ENCODE results near the gene MRPL52. TPM values are rescaled to one million over a fixed set of nuclear protein-coding genes. Genes with fewer than 3 reads are reported as not detected.

Gene MRPL52
- total RNA-seq, 2 experiments from 2014 or later = 93.9 to 97.3 TPM

GRCh38 chr14:22877000-22877501, 47.4 kb downstream of the MRPL52 start:
- ChIA-PET CTCF (interaction anchor here (6.7 kb wide), 1 partner anchor 9 kb away, joined by 152 read pairs; the partner anchor contains the start of gene REM2), POLR2A (no interaction called here)
- no peaks in the 10 kb centered on the region for H3K9me3 Mint-ChIP-seq (ENCODE audit: insufficient read depth)
- peaks cover 15% of the 10 kb centered on the region for H3K4me1 Mint-ChIP-seq (ENCODE audit: low read depth)
- peaks cover 4% of the 10 kb centered on the region for H3K27me3 Mint-ChIP-seq (ENCODE audit: low read depth)
- peaks cover 47% of the 10 kb centered on the region for H3K36me3 Mint-ChIP-seq (ENCODE audit: low read depth)
- ATAC-seq (no peak), DNase-seq (no peak)
- H3K4me3 Mint-ChIP-seq = no peak overlapping the region
- H3K27ac Mint-ChIP-seq = no peak overlapping the region

- CTCF ChIA-PET = no interaction called here
These were observed 48.9 kb downstream of the MRPL52 start for GRCh38 chr14:22878271-22879246.

GRCh38 chr14:22882064-22882463, 52.4 kb downstream of the MRPL52 start:
- H3K36me3 Mint-ChIP-seq (ENCODE audit: low read depth) = peaks cover 18% of the 10 kb centered on the region
- POLR2A ChIA-PET = interaction anchor here (0.6 to 2.8 kb wide), 5 partner anchors 8 to 1023 kb away, joined by 3 to 10 read pairs (median 3); no protein-coding TSS in a partner anchor
- H3K4me3 Mint-ChIP-seq = no peak overlapping the region
- no peaks in the 10 kb centered on the region for H3K9me3 Mint-ChIP-seq (ENCODE audit: insufficient read depth)
- ATAC-seq = no peak
- H3K27me3 Mint-ChIP-seq (ENCODE audit: low read depth) = peaks cover 29% of the 10 kb centered on the region
- DNase-seq = no peak
- CTCF ChIA-PET = interaction anchor here (0.8 to 11.0 kb wide), 16 partner anchors 8 to 326 kb away, joined by 3 to 152 read pairs (median 3); partner anchors contain the start of genes LRP10, PRMT5 and RBM23
- H3K4me1 Mint-ChIP-seq (ENCODE audit: low read depth) = peaks cover 13% of the 10 kb centered on the region
- no peak overlapping the region for H3K27ac Mint-ChIP-seq

More at GRCh38 chr14:22878271-22879246, 48.9 kb downstream of the MRPL52 start:
- peaks cover 5% of the 10 kb centered on the region for H3K4me1 Mint-ChIP-seq (ENCODE audit: low read depth)
- H3K27me3 Mint-ChIP-seq (ENCODE audit: low read depth) = peaks cover 12% of the 10 kb centered on the region
- H3K4me3 Mint-ChIP-seq = no peak overlapping the region
- DNase-seq (no peak), ATAC-seq (no peak)
- no peak overlapping the region for H3K27ac Mint-ChIP-seq
- H3K9me3 Mint-ChIP-seq (ENCODE audit: insufficient read depth) = no peaks in the 10 kb centered on the region
- POLR2A ChIA-PET = no interaction called here
- H3K36me3 Mint-ChIP-seq (ENCODE audit: low read depth) = peaks cover 41% of the 10 kb centered on the region

- Mint-ChIP-seq H3K27ac (no peak overlapping the region), H3K4me3 (no peak overlapping the region), H3K36me3 (ENCODE audit: low read depth) (peaks cover 15% of the 10 kb centered on the region), H3K9me3 (ENCODE audit: insufficient read depth) (no peaks in the 10 kb centered on the region), H3K27me3 (ENCODE audit: low read depth) (peaks cover 29% of the 10 kb centered on the region), H3K4me1 (ENCODE audit: low read depth) (peaks cover 19% of the 10 kb centered on the region)
- CTCF ChIA-PET = interaction anchor here (0.8 to 11.0 kb wide), 11 partner anchors 9 to 312 kb away, joined by 3 to 152 read pairs (median 4); partner anchors contain the start of genes LRP10, PRMT5 and RBM23
- ATAC-seq (no peak), DNase-seq (no peak)
- POLR2A ChIA-PET = interaction anchor here (0.6 to 2.8 kb wide), 6 partner anchors 8 to 1024 kb away, joined by 3 to 10 read pairs (median 3); no protein-coding TSS in a partner anchor
These were observed 53.0 kb downstream of the MRPL52 start for GRCh38 chr14:22882529-22883172.

GRCh38 chr14:22883173-22883976, 53.7 kb downstream of the MRPL52 start, which contains the start of gene REM2:
Gene REM2 (plus strand): TSS chr14:22883222. CDS start chr14:22883288, 66 bp downstream.
- Mint-ChIP-seq H3K27me3 (ENCODE audit: low read depth) (peaks cover 29% of the 10 kb centered on the region), H3K27ac (no peak within 1 kb of the TSS), H3K9me3 (ENCODE audit: insufficient read depth) (no peaks in the 10 kb centered on the region), H3K4me1 (ENCODE audit: low read depth) (peaks cover 26% of the 10 kb centered on the region), H3K4me3 (no peak within 1 kb of the TSS), H3K36me3 (ENCODE audit: low read depth) (peaks cover 8% of the 10 kb centered on the region)
- ChIA-PET CTCF (interaction anchor here (0.9 to 11.0 kb wide), 8 partner anchors 10 to 175 kb away, joined by 3 to 152 read pairs (median 5); partner anchors contain the start of genes CDH24, LRP10 and PRMT5), POLR2A (interaction anchor here (1.4 to 2.8 kb wide), 3 partner anchors 11 to 12 kb away, joined by 3 to 10 read pairs (median 7); no protein-coding TSS in a partner anchor)
- no peak for DNase-seq
- no peak for ATAC-seq

- Mint-ChIP-seq H3K4me3 (no peak overlapping the region), H3K36me3 (ENCODE audit: low read depth) (peaks cover 3% of the 10 kb centered on the region), H3K27me3 (ENCODE audit: low read depth) (peaks cover 29% of the 10 kb centered on the region), H3K4me1 (ENCODE audit: low read depth) (peaks cover 29% of the 10 kb centered on the region), H3K9me3 (ENCODE audit: insufficient read depth) (no peaks in the 10 kb centered on the region), H3K27ac (no peak overlapping the region)
- DNase-seq (no peak), ATAC-seq (no peak)
- ChIA-PET POLR2A (interaction anchor here (1.4 to 2.8 kb wide), 3 partner anchors 11 to 13 kb away, joined by 3 to 10 read pairs (median 7); no protein-coding TSS in a partner anchor), CTCF (interaction anchor here (1.2 to 11.0 kb wide), 7 partner anchors 11 to 174 kb away, joined by 3 to 152 read pairs (median 6); partner anchors contain the start of genes CDH24 and LRP10)
These were observed 54.5 kb downstream of the MRPL52 start for GRCh38 chr14:22884076-22884737.

Other genes with a start within 250 kb of the MRPL52 start
- 100 to 1,000 TPM; 130 to 147 TPM for gene DAD1, start 240.7 kb upstream of the MRPL52 start, total RNA-seq
- gene ABHD4, start 231.6 kb upstream of the MRPL52 start, total RNA-seq = 1 to 10 TPM; 8.0 to 8.5 TPM
- not detected for gene OR6J1, start 185.5 kb upstream of the MRPL52 start, total RNA-seq
- 100 to 1,000 TPM; 104 to 107 TPM for gene OXA1L, start 63.2 kb upstream of the MRPL52 start, total RNA-seq
- gene SLC7A7, start 14.5 kb upstream of the MRPL52 start, total RNA-seq = under 1 TPM in 1 of 2 experiments, not detected in 1; 0.23 TPM
- 1 to 10 TPM; 1.8 to 2.4 TPM for gene MMP14, start 6.7 kb downstream of the MRPL52 start, total RNA-seq
- 10 to 100 TPM; 37.1 to 40.7 TPM for gene LRP10, start 41.9 kb downstream of the MRPL52 start, total RNA-seq
- under 1 TPM; 0.21 to 0.61 TPM for gene REM2, start 53.3 kb downstream of the MRPL52 start, total RNA-seq
- gene RBM23, start 89.3 kb downstream of the MRPL52 start, total RNA-seq = 10 to 100 TPM; 77.1 to 81.2 TPM
- gene PRMT5, start 99.5 kb downstream of the MRPL52 start, total RNA-seq = 10 to 100 TPM; 55.5 to 64.9 TPM
- 10 to 100 TPM; 74.7 to 79.1 TPM for gene HAUS4, start 127.2 kb downstream of the MRPL52 start, total RNA-seq
- 1 to 10 TPM in 1 of 2 experiments, under 1 TPM in 1; 0.74 to 1.4 TPM for gene AJUBA, start 152.7 kb downstream of the MRPL52 start, total RNA-seq
- gene C14orf93, start 180.3 kb downstream of the MRPL52 start, total RNA-seq = 1 to 10 TPM; 7.8 to 9.0 TPM
- gene PSMB5, start 205.0 kb downstream of the MRPL52 start, total RNA-seq = 10 to 100 TPM; 64.5 to 74.5 TPM
- not detected for gene PSMB11, start 212.3 kb downstream of the MRPL52 start, total RNA-seq
- gene CDH24, start 227.6 kb downstream of the MRPL52 start, total RNA-seq = 1 to 10 TPM; 1.6 to 1.8 TPM